ENCODE results near the gene MYB. TPM values are rescaled to one million over a fixed set of nuclear protein-coding genes. Genes with fewer than 3 reads are reported as not detected.
"Not testable (repeated sequence)": the region's sequence is repeated elsewhere in the genome, so short reads cannot be mapped to it uniquely, and the experiment has no call there.

The MYB gene
- total and polyA plus RNA-seq, 2 donors: 42.1 to 84.7 TPM

DNA sequence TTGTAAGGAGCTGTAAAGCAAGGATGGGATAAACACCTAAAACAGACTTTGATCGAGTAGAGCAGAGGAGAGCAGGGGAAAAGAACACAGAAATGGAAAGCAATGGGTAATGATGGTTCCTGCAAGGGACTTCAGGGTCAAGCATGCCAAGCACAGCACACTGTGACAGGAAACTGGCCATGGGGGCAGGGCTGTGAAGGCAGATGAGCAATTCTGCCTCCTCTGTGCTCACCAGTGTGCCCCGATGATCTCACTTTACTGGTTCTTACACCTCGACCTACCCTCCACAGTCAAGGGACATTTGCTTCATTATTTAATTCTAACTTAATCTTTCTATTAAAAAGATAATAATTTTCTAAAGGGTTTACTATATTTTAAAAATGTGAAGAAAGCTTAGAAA is 21.6 kb upstream of the MYB start:
- Histone ChIP-seq H3K27me3 (ENCODE audit: control insufficient read depth in 2 of 2, insufficient read depth in 1 of 2, low read length in 1 of 2) (no peaks in the 10 kb centered on the region), H3K9me3 (ENCODE audit: control insufficient read depth in 2 of 2, insufficient read depth in 1 of 2, low read length in 1 of 2) (no peaks in the 10 kb centered on the region), H3K27ac (ENCODE audit: low read depth in 1 of 2, low read length in 1 of 2) (no peak overlapping the region), H3K4me1 (ENCODE audit: control insufficient read depth in 2 of 2, insufficient read depth in 2 of 2, low read length in 2 of 2) (peaks cover 5 to 17% of the 10 kb centered on the region in 2 donors), H3K4me3 (ENCODE audit: low read length in 2 of 2) (no peak overlapping the region), H3K36me3 (ENCODE audit: control insufficient read depth in 2 of 2, insufficient read depth in 2 of 2, low read length in 1 of 2) (no peaks in the 10 kb centered on the region)
- no peak for DNase-seq (ENCODE audit: low read depth in 6 of 9, low spot score in 9 of 9)
- WGBS: 91% methylated on average over 3 of the region's 3 CpGs

DNA sequence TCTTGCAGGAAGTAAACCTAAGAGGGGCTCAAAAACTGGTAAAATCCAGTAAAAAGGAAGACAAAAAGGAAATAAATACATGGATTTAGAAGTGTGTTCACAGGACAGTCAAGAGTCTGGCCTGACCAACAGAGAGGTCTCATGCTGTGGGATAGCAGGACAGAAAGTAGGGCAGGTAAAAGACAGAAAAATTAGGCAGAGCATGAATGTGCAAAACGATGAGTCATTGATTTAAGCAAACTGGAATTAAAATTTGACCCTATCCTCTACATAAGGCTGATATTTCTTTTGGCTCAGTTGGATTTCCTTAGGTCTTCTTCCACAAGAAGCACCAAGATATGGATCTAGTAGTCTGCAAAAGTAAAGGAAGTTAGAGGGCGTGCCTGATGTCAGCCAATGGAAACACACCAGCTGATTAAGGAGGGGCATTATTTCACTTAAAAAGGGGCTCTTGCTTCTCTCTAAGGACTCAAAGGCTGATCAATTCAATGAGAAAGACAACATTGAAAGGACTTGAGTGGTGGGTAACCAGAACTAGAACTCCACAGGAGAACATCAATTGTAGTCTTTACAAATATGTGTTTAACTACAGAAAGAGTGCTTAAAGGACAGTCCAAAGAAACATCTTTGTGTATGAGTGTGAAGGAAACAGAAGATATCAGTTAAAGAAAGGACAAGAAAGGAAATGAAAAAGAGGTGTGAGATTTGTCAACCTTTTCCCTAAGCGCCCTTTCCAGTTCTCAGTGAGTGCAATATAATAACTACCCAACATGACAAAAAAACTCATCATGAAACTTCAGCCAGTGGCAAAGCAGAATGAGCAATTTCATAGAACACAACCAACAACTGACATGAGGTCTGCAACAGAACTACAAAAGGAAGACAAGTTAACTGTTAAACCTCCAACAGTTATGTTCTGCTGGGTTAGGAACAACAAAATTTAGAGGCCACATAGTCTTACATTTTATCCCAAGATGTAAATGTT is 19.4 kb upstream of the MYB start:
- Histone ChIP-seq H3K27ac (ENCODE audit: low read depth in 1 of 2, low read length in 1 of 2) (no peak overlapping the region), H3K36me3 (ENCODE audit: control insufficient read depth in 2 of 2, insufficient read depth in 2 of 2, low read length in 1 of 2) (no peaks in the 10 kb centered on the region), H3K9me3 (ENCODE audit: control insufficient read depth in 2 of 2, insufficient read depth in 1 of 2, low read length in 1 of 2) (no peaks in the 10 kb centered on the region), H3K4me1 (ENCODE audit: control insufficient read depth in 2 of 2, insufficient read depth in 2 of 2, low read length in 2 of 2) (peaks cover 5 to 17% of the 10 kb centered on the region in 2 donors), H3K4me3 (ENCODE audit: low read length in 2 of 2) (no peak overlapping the region), H3K27me3 (ENCODE audit: control insufficient read depth in 2 of 2, insufficient read depth in 1 of 2, low read length in 1 of 2) (no peaks in the 10 kb centered on the region)
- DNase-seq (ENCODE audit: low read depth in 6 of 9, low spot score in 9 of 9): no peak
- 94% methylated on average over 3 of the region's 3 CpGs for WGBS

- DNase-seq (ENCODE audit: low read depth in 6 of 9, low spot score in 9 of 9): no peak
- H3K9me3 ChIP-seq (ENCODE audit: control insufficient read depth in 2 of 2, insufficient read depth in 1 of 2, low read length in 1 of 2): no peaks in the 10 kb centered on the region
- 94% methylated on average over 10 of the region's 10 CpGs for WGBS
These were observed 18.2 kb upstream of the MYB start for GRCh38 chr6:135162678-135163439.

DNA sequence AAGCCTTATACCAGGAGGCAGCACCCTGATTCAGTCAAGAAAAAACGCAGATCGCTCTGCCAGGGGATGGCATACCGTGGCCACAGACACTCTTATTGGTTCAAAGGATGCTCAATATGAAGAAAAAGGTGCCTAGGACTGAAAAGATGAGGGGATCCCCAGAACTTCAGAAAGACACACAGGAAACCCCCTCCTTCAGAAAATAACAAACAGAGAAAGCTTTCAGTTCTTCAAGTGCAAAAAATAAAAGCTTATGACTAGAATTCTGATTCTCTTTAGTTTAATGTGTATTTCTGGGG is 17.7 kb upstream of the MYB start:
- 52% methylated on average over 3 of the region's 3 CpGs for WGBS
- DNase-seq (ENCODE audit: low read depth in 6 of 9, low spot score in 9 of 9): peak in 2 of 9 donors; percentile 37 to 74
- no peak overlapping the region for H3K27ac ChIP-seq (ENCODE audit: low read depth in 1 of 2, low read length in 1 of 2)

More at GRCh38 chr6:135162678-135163439, 18.2 kb upstream of the MYB start:
- H3K36me3 ChIP-seq (ENCODE audit: control insufficient read depth in 2 of 2, insufficient read depth in 2 of 2, low read length in 1 of 2): no peaks in the 10 kb centered on the region
- no peak overlapping the region for H3K27ac ChIP-seq (ENCODE audit: low read depth in 1 of 2, low read length in 1 of 2)
- no peaks in the 10 kb centered on the region for H3K27me3 ChIP-seq (ENCODE audit: control insufficient read depth in 2 of 2, insufficient read depth in 1 of 2, low read length in 1 of 2)
- peaks cover 5 to 17% of the 10 kb centered on the region in 2 donors for H3K4me1 ChIP-seq (ENCODE audit: control insufficient read depth in 2 of 2, insufficient read depth in 2 of 2, low read length in 2 of 2)
- H3K4me3 ChIP-seq (ENCODE audit: low read length in 2 of 2): no peak overlapping the region

DNA sequence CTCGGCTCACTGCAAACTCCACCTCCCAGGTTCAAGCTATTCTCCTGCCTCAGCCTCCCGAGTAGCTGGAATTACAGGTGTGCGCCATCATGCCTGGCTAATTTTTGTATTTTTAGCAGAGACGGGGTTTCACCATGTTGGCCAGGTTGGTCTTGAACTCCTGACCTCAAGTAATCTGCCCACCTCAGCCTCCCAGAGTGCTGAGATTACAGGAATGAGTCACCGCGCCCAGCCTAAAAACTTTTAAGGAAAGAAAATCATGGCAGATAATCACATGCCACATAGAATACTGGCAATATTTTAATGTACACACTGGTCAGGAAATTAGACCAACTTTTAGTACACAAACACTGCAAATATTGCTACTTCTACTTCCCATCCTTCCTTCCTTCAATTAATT is 16.7 kb upstream of the MYB start:
- 99% methylated on average over 6 of the region's 6 CpGs for WGBS

More for the DNA sequence above, 17.7 kb upstream of the MYB start:
- no peaks in the 10 kb centered on the region for H3K9me3 ChIP-seq (ENCODE audit: control insufficient read depth in 2 of 2, insufficient read depth in 1 of 2, low read length in 1 of 2)
- no peaks in the 10 kb centered on the region for H3K36me3 ChIP-seq (ENCODE audit: control insufficient read depth in 2 of 2, insufficient read depth in 2 of 2, low read length in 1 of 2)
- peaks cover 5 to 17% of the 10 kb centered on the region in 2 donors for H3K4me1 ChIP-seq (ENCODE audit: control insufficient read depth in 2 of 2, insufficient read depth in 2 of 2, low read length in 2 of 2)
- no peak overlapping the region for H3K4me3 ChIP-seq (ENCODE audit: low read length in 2 of 2)
- H3K27me3 ChIP-seq (ENCODE audit: control insufficient read depth in 2 of 2, insufficient read depth in 1 of 2, low read length in 1 of 2): no peaks in the 10 kb centered on the region

DNA sequence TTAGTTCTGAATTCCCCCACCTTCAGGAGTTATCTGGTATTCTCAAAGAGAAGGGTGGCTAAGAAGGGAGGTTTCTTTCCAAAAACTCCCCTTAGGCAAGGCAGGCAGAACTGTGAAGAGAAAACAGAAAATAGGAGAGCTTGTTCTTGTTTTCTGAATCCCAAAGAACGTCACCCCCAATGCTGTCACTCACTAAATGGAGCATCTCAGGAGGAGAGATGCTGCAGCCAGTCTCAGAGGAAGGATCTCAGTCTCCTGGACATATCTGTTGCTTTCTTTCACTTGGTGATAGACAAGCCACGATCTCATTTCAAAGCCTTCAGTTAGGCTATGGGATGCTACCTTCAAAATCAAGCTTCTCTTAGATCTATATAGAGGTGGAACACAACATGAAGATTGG is 16.1 kb upstream of the MYB start:
- Histone ChIP-seq H3K9me3 (ENCODE audit: control insufficient read depth in 2 of 2, insufficient read depth in 1 of 2, low read length in 1 of 2) (no peaks in the 10 kb centered on the region), H3K27me3 (ENCODE audit: control insufficient read depth in 2 of 2, insufficient read depth in 1 of 2, low read length in 1 of 2) (no peaks in the 10 kb centered on the region), H3K4me3 (ENCODE audit: low read length in 2 of 2) (no peak overlapping the region), H3K4me1 (ENCODE audit: control insufficient read depth in 2 of 2, insufficient read depth in 2 of 2, low read length in 2 of 2) (peaks cover 5 to 14% of the 10 kb centered on the region in 2 donors), H3K36me3 (ENCODE audit: control insufficient read depth in 2 of 2, insufficient read depth in 2 of 2, low read length in 1 of 2) (no peaks in the 10 kb centered on the region), H3K27ac (ENCODE audit: low read depth in 1 of 2, low read length in 1 of 2) (no peak overlapping the region)
- 98% methylated on average over 2 of the region's 2 CpGs for WGBS
- DNase-seq (ENCODE audit: low read depth in 6 of 9, low spot score in 9 of 9): no peak

More for the DNA sequence above, 16.7 kb upstream of the MYB start:
- H3K4me1 ChIP-seq (ENCODE audit: control insufficient read depth in 2 of 2, insufficient read depth in 2 of 2, low read length in 2 of 2): peaks cover 5 to 16% of the 10 kb centered on the region in 2 donors
- not testable (repeated sequence) for H3K27ac ChIP-seq (ENCODE audit: low read depth in 1 of 2, low read length in 1 of 2); H3K4me3 ChIP-seq (ENCODE audit: low read length in 2 of 2); H3K9me3 ChIP-seq (ENCODE audit: control insufficient read depth in 2 of 2, insufficient read depth in 1 of 2, low read length in 1 of 2); DNase-seq (ENCODE audit: low read depth in 6 of 9, low spot score in 9 of 9); H3K27me3 ChIP-seq (ENCODE audit: control insufficient read depth in 2 of 2, insufficient read depth in 1 of 2, low read length in 1 of 2); H3K36me3 ChIP-seq (ENCODE audit: control insufficient read depth in 2 of 2, insufficient read depth in 2 of 2, low read length in 1 of 2)

- H3K36me3 ChIP-seq (ENCODE audit: control insufficient read depth in 2 of 2, insufficient read depth in 2 of 2, low read length in 1 of 2): no peaks in the 10 kb centered on the region
- peaks cover 5 to 15% of the 10 kb centered on the region in 2 donors for H3K4me1 ChIP-seq (ENCODE audit: control insufficient read depth in 2 of 2, insufficient read depth in 2 of 2, low read length in 2 of 2)
- H3K27ac ChIP-seq (ENCODE audit: low read depth in 1 of 2, low read length in 1 of 2): no peak overlapping the region
- no peak overlapping the region for H3K4me3 ChIP-seq (ENCODE audit: low read length in 2 of 2)
- no peak for DNase-seq (ENCODE audit: low read depth in 6 of 9, low spot score in 9 of 9)
- WGBS: 98% methylated on average over 3 of the region's 3 CpGs
- no peaks in the 10 kb centered on the region for H3K27me3 ChIP-seq (ENCODE audit: control insufficient read depth in 2 of 2, insufficient read depth in 1 of 2, low read length in 1 of 2)
- H3K9me3 ChIP-seq (ENCODE audit: control insufficient read depth in 2 of 2, insufficient read depth in 1 of 2, low read length in 1 of 2): no peaks in the 10 kb centered on the region
These were observed 14.6 kb upstream of the MYB start for GRCh38 chr6:135166515-135166914.

DNA sequence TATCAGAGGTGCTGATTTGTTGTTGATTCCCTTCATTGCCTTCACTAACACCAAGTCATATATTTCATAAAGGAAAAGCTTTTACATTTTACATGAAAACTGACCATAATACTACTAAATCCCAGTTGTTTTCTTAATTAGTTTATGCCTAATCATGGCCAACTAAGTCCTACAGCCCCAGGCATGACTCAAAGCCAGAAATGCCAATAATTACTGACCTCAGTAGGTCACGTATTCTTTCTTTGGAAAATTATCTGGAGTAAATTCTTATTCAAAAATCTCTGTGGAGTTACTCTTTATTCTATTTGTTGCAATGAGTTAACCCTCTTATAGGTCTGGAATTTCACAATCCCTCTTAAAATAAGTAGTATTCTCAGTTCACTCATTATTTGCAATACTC is 13.5 kb upstream of the MYB start:
- Histone ChIP-seq H3K4me1 (ENCODE audit: control insufficient read depth in 2 of 2, insufficient read depth in 2 of 2, low read length in 2 of 2) (peaks cover 5 to 13% of the 10 kb centered on the region in 2 donors), H3K4me3 (ENCODE audit: low read length in 2 of 2) (no peak overlapping the region), H3K36me3 (ENCODE audit: control insufficient read depth in 2 of 2, insufficient read depth in 2 of 2, low read length in 1 of 2) (no peaks in the 10 kb centered on the region), H3K27ac (ENCODE audit: low read depth in 1 of 2, low read length in 1 of 2) (no peak overlapping the region), H3K27me3 (ENCODE audit: control insufficient read depth in 2 of 2, insufficient read depth in 1 of 2, low read length in 1 of 2) (no peaks in the 10 kb centered on the region), H3K9me3 (ENCODE audit: control insufficient read depth in 2 of 2, insufficient read depth in 1 of 2, low read length in 1 of 2) (no peaks in the 10 kb centered on the region)
- WGBS: 97% methylated on average over 1 of the region's 1 CpG
- no peak for DNase-seq (ENCODE audit: low read depth in 6 of 9, low spot score in 9 of 9)

DNA sequence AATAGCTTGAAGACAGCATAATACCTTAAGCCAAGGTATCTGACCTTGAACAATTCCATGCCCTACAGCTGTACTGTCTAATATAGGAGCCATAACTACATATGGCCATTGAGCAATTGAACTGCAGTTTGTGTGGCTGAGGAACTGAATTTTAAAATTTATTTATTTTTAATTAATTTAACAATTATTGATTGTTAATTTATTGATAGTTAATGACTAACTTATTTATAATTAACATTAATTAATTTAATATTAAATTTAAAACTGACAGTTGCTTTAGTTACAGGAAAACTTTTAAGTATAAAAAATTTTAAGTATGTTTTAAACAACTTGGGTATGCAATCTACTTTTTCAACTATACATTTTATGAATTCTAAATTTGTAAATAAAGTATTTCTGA is 12.3 kb upstream of the MYB start:
- H3K4me3 ChIP-seq (ENCODE audit: low read length in 2 of 2): no peak overlapping the region
- no peaks in the 10 kb centered on the region for H3K36me3 ChIP-seq (ENCODE audit: control insufficient read depth in 2 of 2, insufficient read depth in 2 of 2, low read length in 1 of 2)
- H3K9me3 ChIP-seq (ENCODE audit: control insufficient read depth in 2 of 2, insufficient read depth in 1 of 2, low read length in 1 of 2): no peaks in the 10 kb centered on the region
- H3K4me1 ChIP-seq (ENCODE audit: control insufficient read depth in 2 of 2, insufficient read depth in 2 of 2, low read length in 2 of 2): peaks cover 4 to 9% of the 10 kb centered on the region in 2 donors
- H3K27me3 ChIP-seq (ENCODE audit: control insufficient read depth in 2 of 2, insufficient read depth in 1 of 2, low read length in 1 of 2): no peaks in the 10 kb centered on the region
- DNase-seq (ENCODE audit: low read depth in 6 of 9, low spot score in 9 of 9): no peak
- no peak overlapping the region for H3K27ac ChIP-seq (ENCODE audit: low read depth in 1 of 2, low read length in 1 of 2)

Data from thymus (tissue), 11 donors.